HG03159 (cell line): ENCODE results near the gene SIRPB1.
"Not testable (repeated sequence)": the region's sequence is repeated elsewhere in the genome, so short reads cannot be mapped to it uniquely, and the experiment has no call there.

Experiments used
- ATAC-seq: cut with Tn5 transposase; IDR thresholded peaks from one replicate; pipeline ENCODE4 v1.9.1; 2021; ENCODE audit warnings: mild to moderate bottlenecking, moderate library complexity; ENCODE audit not compliant: unreplicated experiment

Gene SIRPB1

DNA sequence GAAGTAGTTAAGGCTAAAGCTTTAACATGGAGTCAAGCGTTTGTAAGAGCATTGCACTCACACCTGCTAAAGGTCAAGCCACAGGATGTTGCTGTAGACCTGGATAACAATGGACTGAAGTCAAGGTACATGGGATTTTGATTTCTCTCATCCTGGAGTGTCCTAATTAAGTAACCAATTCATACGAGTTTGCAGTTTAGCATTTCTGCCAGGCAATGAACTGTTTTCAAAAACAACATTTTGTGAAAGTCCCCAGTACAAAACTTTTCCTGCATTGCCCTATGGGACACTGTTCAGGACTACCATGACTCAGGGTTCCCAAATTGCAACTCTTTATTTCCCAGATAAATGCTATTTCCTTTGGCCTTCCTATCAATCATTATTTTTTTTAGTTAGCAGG is 17.4 kb upstream of the SIRPB1 start:
- no peak for ATAC-seq

DNA sequence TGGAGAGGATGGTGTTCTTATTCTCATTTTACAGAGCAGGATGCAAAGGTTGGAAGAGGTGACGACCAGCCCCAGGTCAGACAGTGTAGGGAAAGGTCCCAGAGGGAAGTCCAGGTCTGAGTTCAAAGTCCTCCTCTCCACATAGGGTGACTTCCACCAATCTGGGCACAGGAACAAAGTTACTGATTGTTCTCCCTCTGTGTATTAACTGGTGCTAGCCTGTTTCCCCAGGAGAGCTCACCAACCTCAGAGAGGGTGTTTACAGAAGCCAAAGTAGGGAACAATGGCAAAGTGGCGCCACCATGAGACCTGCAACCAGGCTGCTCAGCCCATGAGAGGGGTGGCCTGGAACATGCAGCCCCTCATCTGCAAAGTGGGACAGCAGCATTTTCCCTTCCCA is 16.8 kb upstream of the SIRPB1 start:
- ATAC-seq, result no peak

DNA sequence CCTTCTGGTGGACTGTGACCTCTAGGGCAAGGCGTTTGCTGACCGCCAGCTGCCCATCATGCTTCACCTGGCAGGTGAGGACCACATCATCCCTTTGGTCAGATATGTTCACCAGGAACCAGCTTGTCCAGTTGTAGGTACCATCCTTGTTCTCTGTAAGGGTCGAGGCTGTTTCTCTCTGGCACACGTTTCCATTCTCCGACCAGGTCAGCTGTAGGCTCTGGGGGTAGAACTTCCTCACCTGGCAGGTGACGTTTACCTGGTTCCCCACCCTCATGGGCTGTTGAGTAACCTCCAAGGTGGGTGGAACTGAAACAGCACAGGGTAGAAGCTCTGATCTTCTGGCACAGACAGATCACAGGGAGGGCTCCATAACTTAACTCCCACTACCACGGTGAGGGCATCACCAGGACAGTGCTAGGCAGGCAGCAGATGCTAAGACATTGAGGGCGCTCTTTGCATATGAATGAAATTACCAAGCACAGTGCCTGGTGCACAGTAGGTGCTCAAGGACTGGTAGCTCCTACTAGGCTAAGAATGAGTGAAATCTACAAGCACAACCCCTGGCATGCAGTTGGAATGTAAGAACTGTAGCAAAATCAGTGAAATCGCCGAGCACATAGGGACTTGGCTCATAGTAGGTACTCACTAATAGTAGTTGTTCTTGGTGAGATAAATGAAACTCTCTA is 15.6 kb upstream of the SIRPB1 start:
- no peak for ATAC-seq

DNA sequence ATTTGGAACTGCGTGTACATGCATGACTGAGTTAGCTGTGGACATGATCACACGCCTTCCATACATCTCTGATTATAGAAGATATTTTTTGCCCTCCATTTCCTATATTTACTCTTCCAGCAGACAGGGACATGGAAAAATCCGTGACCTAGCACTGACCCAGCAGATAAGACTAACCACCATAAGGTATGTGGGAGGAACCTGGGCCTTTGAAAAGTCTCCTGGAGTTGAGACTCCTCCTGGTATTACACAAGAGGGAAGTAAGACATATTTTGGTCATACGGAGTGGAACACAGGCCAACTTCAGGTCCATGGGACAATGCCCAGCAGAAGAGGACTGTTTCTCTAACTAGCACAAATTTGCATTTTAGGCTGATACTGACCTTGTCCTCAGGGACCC is 13.7 kb upstream of the SIRPB1 start:
- ATAC-seq, result no peak

DNA sequence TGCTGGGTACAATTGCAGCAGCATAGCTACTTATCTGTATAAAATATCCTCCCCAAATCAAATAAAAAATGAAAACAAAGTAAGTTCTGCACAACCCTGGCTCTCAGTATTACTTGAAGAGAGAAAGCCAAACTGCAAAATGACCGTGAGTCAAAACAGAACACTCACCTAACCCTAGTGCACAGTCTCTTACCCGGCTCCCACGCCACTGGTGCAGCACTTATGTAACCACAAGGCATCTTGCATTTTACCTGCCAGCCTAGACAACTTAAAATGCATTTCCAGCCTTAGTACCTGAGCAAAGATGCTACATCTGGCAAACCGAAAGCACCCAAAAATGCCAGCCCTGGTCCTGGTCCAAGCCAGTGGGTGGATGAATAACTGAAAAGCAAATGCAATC is 12.4 kb upstream of the SIRPB1 start:
- no peak for ATAC-seq

DNA sequence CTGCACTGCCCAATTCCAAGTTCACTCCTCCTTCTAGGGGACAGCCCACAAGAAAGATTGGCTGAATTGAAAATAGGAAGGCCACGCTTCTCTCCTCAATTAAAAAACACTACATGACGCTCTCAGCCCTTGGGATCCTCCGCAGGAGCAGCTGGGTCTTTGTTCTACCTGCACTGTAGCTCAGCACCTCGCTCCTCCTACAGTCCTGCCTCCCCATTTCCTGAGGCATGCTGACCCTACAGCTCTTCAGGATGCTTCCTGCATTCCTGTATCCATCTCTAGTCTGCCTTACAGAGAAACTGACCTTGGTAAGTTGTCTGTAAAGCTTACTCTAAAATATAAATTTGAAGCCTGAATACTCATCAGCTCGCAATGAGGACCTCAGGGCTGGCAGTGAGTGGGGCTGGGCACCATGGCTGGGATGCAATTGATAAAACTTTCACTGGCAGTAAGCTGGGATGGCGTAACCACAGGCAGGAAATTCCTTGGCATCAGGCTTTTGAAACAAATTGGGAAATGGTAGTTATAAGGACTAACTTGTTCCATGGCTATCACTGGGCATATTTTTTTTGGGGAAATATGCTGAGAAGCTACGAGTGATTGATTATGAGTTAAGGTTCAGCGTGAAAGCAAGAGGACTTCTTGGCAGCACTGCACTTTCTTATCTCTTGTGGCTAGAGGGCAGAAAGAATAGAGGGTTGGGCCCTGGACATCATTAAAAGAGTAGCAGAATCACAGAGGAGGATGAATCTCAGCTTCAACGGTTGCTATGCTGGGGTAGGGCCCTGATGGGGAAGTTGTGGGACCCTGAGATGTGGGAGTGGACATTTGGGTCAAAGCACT is 11.7 kb upstream of the SIRPB1 start:
- ATAC-seq, result no peak

DNA sequence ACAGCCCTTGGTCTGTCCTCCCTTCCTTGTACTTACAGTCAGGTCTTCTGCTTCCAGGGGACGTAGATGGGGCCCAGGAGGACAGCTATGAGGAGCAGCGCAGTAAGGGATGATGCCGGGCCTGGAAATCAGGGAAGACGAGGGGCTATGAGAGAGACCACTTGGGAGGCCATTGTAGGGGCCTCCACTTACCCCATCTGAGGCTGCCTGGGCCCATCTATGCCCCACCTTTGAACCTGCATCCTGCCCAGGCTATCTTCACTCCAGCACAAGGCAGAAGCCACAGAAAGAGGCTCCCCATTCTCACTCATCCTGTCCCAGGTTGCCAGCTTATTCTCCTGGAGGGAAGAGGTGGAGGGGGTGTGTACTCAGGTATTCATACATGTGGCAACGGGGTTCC is 10.4 kb upstream of the SIRPB1 start:
- no peak for ATAC-seq

DNA sequence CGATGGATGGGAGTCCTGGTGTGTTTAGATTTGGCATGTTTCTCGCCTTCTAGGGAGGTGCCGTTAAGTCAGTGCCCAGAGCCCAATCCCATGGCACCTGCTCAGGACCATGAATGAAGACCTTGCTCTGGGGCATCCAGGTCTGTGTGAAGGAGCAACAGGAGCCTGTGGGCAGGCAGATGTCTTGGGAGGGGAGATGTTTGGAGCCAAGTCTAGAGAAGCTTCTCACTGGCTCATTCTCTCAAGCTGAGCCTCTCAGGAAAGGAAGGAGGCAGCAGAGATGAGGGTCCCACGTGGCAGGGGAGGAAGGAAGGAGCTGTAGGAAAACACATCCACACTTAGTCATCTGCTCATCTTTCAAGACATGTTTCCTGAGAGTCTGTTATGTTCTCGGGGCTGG is 9.5 kb upstream of the SIRPB1 start:
- no peak for ATAC-seq

DNA sequence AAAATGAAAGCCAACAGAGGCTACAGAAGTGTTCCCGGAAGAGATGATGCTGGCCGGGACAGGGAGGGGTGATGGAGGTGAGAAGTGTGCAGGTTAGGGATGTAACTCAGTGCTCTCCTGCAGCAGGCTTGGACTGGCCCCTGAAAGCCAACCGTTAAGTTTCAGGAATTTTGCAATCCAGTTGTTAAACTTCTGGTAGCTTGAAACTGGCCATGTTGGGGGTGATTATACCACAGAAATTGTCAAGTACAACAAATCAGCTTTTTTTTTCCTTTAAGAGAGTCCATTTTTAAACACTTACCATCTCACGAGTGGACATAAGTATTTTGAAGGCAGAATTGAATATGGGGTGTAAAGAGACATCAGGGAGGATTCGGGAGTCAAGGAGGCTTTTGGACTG is 8.8 kb upstream of the SIRPB1 start:
- no peak for ATAC-seq

DNA sequence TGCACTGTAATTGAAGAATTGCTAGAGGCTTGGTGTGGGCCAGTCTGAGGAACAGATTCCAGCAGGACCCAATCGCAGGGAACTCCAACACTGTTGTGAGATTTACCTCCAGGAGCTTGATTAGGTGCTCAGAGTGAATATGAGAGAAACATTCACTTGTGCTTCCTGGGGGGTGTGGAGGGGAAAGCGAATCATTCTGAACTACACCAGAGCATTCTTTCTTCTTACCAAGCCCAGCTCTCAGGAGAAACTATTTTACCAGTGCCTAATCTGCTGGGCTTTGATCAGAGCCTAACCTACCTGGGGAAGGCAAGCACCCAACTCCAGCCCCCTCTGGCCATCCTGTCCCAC is 7.4 kb upstream of the SIRPB1 start:
- ATAC-seq, result no peak

DNA sequence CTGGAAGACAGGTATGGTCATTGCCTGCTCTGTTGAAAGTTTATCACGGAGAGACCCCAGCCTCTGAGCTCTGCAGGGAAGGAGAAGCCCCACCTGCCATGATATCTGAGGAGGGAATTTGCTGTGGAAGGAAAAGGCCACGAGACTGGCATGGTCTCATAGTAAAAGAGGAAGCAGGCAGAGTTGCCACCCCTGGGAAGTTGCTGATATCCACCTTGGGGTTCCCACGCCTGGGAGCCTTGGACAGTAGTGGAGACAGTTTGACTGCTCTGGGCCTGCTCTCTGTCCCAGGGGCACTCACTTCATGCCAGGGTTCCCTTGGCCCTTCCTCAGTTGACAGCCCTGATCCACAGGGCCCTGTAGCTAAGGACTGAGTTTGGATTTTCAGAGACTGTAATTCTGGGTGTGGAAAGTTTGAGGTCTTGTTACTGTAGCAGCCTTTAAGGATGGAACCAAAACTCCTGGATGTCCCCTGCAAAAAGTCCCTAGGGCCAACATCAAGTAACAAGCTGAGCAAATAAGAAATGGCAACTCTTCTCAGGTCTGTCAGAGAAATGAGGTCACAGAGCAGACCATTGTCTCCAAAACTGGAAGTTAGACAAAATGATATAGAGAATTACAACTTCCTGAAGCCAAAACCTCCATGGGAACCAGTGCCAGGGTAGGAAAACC is 6.9 kb upstream of the SIRPB1 start:
- no peak for ATAC-seq

DNA sequence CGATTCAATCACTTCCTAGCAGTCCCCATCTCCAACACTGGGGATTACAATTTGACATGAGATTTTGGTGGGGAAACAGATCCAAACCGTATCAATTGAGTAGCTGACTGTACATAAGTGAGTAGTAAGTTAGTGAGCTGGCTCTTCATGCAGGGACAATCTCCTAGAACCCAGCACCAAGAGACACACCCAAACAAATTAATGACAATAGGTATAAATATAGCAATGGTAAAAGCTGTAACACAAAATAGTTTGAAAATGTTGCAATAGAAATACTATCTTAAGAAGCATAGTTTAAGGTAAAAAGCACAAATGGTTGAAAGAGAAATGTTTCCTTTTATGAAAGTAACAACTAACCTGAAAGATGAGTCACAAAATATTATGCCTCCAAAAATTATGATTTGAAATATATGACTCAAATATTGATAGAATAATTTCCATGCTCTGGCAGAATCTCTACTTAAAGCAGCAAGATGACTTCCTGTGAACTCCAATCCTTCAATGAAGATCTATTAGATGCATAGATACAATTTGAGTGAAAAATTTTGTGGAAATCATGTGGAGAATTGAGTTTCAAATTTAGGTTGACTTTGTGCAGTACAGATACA is 5.4 kb upstream of the SIRPB1 start:
- no peak for ATAC-seq

DNA sequence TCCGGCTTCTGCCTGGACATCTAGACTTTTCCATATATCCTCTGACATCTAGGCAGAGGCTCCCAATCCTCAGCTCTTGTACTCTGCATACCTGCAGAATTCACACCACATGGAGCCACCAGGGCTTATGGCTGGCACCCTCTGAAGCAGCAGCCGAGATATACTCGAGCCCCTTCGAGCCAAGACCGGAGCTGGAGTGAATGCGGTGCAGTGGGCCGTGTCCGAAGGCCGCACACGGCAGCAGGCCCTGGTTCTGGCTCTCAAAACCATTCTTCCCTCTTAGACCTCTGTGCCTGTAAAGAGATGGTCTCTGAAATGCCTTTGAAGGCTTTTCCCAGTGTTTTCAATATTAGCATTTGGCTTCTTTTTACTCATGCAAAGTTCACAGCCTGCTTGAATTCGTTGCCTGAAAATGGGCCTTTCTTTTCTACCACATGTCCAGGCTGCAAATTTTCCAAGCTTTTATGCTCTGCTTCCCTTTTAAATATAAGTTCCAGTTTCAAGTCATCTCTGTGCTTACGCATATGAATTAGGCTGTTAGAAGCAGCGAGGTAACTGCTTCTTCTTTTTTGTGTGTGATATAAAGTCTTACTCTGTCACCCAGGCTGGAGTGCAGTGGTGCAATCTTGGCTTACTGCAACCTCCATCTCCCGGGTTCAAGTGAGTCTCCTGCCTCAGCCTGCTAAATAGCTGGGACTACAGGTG is 3.8 kb upstream of the SIRPB1 start:
- no peak for ATAC-seq

DNA sequence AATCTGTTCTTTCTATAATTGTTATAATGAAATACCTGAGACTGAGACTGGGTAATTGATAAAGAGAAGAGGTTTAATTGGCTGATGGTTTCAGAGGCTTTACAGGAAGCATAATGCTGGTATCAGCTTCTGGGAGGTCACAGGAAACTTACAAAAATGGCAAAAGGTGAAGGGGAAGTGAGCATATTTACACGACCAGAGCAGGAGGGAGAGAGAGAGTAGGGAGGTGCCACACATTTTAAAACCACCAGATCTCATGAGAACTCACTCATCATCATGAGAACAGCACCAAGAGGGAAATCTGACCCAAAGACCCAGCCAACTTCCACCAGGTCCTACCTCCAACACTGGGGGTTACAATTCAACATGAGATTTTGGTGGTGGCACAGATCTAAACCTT is 2.6 kb upstream of the SIRPB1 start:
- no peak for ATAC-seq

DNA sequence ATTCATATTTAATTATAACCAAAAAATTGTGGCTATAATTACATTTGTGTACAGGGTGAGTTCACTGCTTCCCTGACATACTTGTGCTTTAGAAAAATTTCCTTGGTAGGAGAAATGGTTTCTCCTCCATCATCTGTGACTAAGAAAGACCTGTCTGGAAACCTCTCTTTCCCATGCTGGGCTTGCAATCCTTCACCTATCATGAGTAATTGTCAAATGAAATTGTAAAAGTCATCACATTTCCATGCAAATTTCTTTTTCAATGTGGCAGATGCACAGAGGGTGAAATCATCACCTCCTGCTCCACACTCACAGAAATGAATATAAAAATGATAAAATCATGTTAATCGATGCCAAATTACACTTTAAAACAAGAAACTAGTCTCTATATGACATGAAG is 1.5 kb upstream of the SIRPB1 start:
- ATAC-seq, result no peak

DNA sequence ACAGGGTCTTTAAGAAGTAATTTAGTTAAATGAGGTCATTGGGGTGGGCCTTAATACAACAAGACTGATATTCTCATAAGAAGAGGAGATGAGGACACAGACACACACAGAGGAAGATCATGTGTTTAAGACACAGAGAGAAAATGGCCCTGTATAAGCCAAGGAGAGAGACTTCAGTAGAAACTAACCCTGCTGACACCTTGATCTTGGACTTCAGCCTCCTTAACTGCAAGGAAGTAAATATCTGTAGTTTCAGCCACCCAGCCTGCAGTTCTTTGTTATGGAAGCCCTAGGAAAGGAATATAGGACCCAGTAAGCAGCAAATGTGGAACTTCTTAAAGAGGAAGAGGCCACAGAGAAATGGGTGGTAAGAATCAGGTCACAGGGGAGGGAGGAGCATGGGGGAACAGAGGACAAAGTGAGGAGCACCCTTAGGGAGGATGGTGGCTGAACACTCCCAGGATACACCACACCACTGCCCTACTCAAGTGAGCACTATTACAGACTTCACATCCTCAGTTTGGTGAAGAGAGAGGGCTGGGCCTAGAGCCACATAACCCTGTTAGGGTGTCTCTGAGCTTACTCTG is 762 bp downstream of the SIRPB1 start:
- ATAC-seq, result no peak

DNA sequence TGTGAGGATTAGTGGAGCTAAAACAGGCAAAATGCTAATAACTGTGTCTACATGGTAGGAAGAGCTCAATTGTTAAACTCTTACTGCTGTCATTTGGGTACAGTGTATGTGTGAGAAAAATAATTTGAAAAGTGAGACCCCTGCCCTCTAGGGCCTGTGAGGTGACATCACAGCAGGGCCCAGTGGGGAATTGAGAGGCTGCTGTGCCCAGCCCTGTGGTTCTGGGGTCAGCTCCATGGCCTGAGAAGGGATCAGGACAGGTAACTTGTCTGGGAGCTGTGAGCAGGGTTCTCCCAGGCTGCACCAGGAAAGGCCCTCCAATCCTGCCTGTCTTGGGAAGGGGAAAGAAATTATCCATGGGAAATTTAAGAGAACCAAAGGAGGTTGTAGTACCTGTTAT is 1.3 kb downstream of the SIRPB1 start:
- no peak for ATAC-seq

DNA sequence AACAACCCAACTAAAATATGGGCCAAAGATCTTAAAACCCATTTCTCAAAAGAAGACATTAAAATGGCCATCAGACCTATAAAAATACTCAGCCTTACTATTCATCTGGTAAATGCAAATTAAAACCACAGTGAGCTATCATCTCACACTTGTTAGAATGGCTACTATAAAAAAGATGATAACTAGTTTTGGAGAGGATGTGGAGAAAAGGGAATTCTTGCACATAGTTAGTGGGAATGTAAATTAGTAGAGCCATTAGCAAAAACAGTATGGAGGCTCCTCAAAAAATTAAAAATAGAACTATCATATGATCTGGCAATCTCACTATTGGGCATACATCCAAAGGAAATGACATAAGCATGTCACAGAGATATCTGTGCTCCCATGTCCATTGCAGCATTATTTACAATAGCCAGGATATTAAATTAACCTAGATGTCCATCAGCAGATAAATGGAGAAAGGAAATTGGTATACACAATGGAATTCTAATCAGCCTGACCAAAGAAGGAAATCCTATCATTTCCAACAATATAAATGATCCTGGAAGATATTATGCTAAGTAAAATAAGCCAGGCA is 2.9 kb downstream of the SIRPB1 start:
- ATAC-seq, result no peak

DNA sequence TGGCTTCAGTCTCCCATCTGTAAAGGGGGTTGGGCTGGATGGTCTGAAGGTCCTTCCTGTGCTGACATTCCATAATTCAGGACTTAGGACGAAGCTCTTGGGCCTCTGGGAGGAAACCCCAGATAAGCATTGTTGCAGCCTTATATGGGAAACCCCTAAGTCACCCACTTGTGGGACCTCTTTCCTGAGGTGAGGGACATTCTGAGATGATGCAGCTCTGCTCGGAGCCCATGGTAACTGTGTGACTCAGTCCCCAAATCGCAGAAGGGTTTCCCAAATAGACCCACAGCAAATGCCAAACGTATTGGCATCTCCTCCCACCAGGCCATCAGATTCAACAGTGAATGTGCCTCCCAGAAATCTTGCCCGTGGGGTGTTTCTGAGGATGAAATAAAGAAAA is 9.4 kb downstream of the SIRPB1 start:
- ATAC-seq, result not testable (repeated sequence)

DNA sequence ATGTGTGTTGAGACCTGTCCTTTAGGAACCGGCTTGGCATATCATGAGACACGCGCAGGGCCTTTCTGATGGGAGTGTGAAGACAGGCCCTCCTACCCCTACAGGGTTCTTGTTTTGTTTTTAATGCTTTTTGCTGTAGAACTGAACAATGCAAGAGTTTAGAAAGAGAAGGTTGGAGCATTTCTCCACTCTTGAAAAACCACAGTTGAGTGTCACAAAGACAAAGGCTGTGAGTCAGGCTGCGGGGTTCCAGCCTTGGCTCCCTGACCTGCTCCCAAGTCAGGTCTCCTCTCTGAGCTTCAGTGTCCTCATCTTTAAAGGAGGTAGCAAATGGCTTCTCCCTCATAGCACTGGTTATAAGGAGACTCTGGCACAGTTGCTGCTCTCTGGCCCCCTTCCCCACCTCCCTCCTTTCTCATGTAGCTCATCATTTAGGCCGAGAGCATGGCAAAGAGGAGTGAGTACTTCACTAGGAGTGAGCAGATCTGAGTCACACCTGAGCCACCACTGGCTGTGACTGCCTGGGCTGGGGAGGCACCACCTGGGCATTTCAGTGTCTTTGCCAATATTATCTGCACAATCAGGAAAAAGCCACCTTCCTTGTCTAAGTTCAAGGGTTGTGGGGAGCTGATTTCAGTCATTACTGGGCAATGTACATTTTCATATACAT is 11.0 kb downstream of the SIRPB1 start:
- ATAC-seq, result not testable (repeated sequence)
